HG03469 (cell line): ENCODE measurements around the gene ADRA1B.
"Not testable (repeated sequence)": the region's sequence is repeated elsewhere in the genome, so short reads cannot be mapped to it uniquely, and the experiment has no call there.

ENCODE experiments used
- ATAC-seq: cut with Tn5 transposase; IDR thresholded peaks from one replicate; pipeline ENCODE4 v1.9.1; 2021; ENCODE audit warnings: mild to moderate bottlenecking, moderate library complexity, moderate number of reproducible peaks; ENCODE audit not compliant: unreplicated experiment

The ADRA1B gene

DNA sequence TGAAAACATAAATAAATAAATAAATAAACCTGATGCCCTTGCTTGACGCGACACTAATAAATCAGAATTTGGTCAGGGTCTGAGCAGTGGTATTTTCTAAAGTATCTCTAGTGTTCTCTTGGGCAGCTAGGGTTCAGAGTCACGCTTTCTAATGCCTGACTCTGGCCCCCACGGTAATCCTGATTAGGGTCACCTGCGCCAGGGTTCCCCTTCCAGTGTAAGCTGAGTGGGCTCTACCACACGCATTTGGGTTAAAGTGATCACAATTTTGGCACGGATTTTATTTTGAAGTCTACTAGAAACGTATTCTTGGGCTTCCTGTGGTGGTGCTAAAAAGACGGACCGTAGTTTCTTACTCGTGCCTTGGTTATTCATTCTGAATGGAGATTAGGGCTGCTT, 93.3 kb downstream of the ADRA1B start:
- no peak for ATAC-seq

DNA sequence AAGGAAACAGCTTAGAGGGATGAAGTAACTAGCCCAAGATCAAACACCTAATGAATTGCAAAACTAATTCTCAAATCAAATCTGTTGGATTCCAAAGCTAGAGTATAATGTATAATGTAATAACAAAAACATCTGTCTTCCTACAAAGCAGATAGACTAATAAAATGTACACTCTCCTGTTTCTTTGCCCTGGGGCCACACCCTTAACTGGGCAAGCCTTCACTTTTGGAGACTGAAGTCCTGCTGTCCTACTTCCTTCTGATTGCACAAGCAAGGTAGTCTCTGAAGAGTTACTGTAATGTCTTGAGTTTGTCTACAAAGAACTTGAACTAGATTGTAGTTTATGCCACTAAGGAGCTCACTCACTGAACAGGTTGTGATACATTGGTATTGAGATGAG, 95.2 kb downstream of the ADRA1B start:
- ATAC-seq = no peak

DNA sequence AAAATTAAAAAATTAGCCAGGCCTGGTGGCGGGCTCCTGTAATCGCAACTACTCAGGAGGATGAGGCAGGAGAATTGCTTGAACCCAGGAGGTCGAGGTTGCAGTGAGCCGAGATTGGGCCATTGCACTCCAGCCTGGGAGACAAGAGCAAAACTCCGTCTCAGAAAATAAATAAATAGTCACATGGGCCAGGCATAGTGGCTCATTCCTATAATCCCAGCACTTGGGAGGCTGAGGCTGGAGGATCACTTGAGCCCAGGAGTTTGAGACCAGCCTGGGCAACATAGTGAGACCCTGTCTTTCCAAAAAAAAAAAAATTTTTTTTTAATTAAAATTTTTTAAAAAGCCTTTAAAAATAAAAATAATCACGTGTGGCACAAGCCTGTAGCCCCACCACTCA, 97.9 kb downstream of the ADRA1B start:
- ATAC-seq = not testable (repeated sequence)

DNA sequence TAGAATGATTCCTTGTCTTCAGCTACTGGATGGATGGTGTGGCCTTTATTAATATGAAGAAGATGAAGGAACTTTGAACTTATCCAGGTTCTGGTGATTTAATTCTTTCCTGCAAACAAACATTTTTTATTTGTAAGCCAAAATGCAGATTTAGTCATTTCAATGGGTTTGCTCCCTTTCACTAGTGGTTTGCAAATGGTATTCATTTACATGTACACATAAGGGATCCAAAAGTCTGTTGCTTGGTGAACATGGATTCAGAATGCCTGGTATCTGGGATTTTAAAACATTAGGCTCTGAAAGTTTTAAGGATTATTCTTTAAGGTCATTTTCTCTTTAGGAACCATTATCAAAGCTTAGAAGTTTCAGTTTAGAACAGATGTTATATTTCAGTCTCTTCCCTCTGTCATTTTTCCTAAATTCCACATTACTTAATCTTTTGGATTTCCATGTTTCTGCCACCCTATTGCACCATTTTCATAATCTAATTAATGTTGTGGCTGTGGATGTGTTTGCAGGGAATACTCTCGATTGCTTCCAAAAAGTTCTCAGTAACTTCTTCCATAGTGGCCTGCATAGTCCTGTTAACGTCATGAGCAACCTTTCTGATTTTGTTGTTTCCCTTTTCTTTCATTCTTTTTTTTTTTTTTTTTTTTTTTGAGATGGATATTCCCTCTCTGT, 102.8 kb downstream of the ADRA1B start:
- ATAC-seq = no peak

DNA sequence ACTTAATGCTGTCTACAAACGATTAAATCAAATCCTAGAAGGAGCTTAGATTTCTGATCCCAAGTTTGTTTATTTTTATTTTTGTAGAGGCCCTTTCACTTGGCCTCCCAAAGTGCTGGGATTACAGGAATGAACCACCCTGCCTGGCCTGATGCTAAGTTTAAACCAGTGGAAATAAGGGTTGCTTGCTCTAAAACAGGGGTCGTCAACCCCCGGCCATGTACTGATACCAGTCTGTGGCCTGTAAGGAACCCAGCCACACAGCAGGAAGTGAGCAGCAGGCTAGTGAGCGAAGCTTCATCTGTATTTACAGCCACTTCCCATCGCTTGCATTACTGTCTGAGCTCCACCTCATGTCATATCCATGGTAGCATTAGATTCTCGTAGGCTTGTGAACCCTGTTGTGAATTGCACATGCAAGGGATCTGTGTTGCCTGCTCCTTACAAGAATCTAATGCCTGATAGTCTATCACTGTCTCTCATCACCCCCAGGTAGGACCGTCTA, 104.0 kb downstream of the ADRA1B start:
- ATAC-seq = no peak

DNA sequence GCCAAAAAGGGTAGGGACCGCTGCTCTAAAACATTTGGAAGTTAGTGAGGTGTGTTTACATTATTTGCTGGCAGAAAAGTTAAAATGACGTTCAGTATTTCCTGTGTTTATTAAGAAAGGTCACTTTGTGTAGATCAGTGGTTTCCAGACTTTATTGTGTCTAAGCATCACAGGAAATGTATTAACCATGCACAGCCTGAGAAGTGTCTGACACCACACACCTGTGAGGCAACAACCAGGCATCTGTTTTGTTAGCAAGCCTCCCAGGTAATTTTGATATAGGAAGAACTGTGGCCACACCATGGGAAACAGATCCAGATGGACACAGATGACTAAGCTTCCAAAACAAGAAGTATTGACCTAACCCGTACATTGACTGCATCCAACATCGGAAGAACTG, 104.7 kb downstream of the ADRA1B start:
- no peak for ATAC-seq

DNA sequence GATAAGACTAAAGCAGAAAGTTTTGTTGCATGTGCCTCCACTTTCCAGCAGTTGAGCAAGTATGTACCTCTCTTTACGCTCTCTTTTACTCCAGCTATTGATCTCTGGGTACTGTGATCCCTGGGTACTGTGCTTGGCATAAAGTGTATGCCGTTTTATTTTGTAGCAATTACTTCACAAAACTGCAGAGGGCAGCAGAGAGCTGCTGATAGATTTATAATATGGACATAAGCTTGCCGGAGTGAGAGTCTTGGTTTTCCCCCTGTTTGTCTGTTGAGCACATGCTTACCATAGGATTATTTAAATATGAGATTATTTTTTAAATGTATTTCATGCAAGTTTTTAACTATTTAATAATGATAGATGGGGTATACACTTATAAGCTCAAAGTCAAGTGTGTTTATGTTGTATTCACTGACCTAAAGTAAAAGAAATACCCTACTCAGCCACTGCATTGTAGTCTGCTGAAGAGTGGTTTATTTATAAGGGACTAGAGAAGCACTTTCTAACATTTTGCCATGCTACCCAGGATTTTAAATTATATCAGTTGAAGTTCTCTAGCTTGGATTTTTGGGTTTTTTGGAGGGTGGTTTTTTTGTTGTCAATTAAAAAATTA, 105.7 kb downstream of the ADRA1B start:
- ATAC-seq = peak; percentile 71
